Kidney epithelial cell (primary cell): ENCODE data around the gene CD99. TPM values are rescaled to one million over a fixed set of nuclear protein-coding genes. Genes with fewer than 3 reads are reported as not detected.

ENCODE experiments used
- DNase-seq: peaks from one replicate; pipeline ENCODE4 v3.0.0-alpha.2; 2010; ENCODE audit warnings: low read depth
- H3K27me3 ChIP-seq: 2 replicates; pipeline ENCODE4 v1.6.0; 2011; ENCODE audit warnings: low read length; ENCODE audit not compliant: control insufficient read depth, insufficient read depth
- H3K36me3 ChIP-seq: 2 replicates; pipeline ENCODE4 v1.5.1; 2011; ENCODE audit warnings: low read length; ENCODE audit not compliant: control insufficient read depth, insufficient read depth
- H3K4me3 ChIP-seq: 2 replicates; pipeline ENCODE4 v1.5.1; 2011; ENCODE audit warnings: low read depth, mild to moderate bottlenecking, control low read depth, low read length
- total RNA-seq: library from RNA; depleted of rRNA; stranded (reverse); fragments of >200 nt; gene quantifications from 2 replicates; pipeline ENCODE4 v1.2.3, GENCODE V29; 2015
- TF ChIP-seq, protein P1 (sequence below): IDR thresholded peaks from 2 replicates; pipeline ENCODE4 v1.5.1; 2011; ENCODE audit warnings: mild to moderate bottlenecking, moderate library complexity, low read length, control low read depth, inconsistent platforms; ENCODE audit not compliant: insufficient read depth, poor library complexity, severe bottlenecking

CD99 gene
- total RNA-seq, 1 donor from 2014 or later = 152 TPM

- TF ChIP-seq, protein P1, sequence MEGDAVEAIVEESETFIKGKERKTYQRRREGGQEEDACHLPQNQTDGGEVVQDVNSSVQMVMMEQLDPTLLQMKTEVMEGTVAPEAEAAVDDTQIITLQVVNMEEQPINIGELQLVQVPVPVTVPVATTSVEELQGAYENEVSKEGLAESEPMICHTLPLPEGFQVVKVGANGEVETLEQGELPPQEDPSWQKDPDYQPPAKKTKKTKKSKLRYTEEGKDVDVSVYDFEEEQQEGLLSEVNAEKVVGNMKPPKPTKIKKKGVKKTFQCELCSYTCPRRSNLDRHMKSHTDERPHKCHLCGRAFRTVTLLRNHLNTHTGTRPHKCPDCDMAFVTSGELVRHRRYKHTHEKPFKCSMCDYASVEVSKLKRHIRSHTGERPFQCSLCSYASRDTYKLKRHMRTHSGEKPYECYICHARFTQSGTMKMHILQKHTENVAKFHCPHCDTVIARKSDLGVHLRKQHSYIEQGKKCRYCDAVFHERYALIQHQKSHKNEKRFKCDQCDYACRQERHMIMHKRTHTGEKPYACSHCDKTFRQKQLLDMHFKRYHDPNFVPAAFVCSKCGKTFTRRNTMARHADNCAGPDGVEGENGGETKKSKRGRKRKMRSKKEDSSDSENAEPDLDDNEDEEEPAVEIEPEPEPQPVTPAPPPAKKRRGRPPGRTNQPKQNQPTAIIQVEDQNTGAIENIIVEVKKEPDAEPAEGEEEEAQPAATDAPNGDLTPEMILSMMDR = no peak
- Histone ChIP-seq H3K4me3 (no peak overlapping the region), H3K27me3 (no peaks in the 10 kb centered on the region), H3K36me3 (no peaks in the 10 kb centered on the region)
- DNase-seq = no peak
These were observed 19.1 kb downstream of the CD99 start for GRCh38 chrX:2710041-2710840.

GRCh38 chrX:2711441-2711840 lies 20.3 kb downstream of the CD99 start:
- DNase-seq = no peak
- Histone ChIP-seq H3K27me3 (no peaks in the 10 kb centered on the region), H3K36me3 (no peaks in the 10 kb centered on the region), H3K4me3 (no peak overlapping the region)
- TF ChIP-seq, protein P1 = no peak

DNA sequence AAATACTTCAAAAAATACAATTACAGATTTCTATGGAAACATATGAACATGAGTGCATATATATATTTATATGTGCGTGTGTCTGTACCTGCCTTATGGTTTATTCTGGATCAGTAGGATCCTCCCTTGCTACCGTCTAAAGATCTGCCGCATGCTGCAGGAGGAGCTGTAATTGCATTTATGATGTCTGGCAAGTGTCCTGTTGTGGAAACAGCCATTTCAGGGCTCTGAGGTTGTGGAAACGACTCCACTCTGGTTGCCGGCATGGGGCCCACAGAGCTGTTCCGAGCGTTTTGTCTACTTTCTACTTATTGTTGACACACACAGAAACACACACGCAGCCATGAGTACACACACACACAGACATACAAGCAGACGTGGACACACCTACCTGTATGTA lies 21.3 kb downstream of the CD99 start:
- H3K36me3 ChIP-seq = no peaks in the 10 kb centered on the region
- H3K27me3 ChIP-seq = no peaks in the 10 kb centered on the region
- no peak overlapping the region for H3K4me3 ChIP-seq
- no peak for DNase-seq
- TF ChIP-seq, protein P1 = no peak

DNA sequence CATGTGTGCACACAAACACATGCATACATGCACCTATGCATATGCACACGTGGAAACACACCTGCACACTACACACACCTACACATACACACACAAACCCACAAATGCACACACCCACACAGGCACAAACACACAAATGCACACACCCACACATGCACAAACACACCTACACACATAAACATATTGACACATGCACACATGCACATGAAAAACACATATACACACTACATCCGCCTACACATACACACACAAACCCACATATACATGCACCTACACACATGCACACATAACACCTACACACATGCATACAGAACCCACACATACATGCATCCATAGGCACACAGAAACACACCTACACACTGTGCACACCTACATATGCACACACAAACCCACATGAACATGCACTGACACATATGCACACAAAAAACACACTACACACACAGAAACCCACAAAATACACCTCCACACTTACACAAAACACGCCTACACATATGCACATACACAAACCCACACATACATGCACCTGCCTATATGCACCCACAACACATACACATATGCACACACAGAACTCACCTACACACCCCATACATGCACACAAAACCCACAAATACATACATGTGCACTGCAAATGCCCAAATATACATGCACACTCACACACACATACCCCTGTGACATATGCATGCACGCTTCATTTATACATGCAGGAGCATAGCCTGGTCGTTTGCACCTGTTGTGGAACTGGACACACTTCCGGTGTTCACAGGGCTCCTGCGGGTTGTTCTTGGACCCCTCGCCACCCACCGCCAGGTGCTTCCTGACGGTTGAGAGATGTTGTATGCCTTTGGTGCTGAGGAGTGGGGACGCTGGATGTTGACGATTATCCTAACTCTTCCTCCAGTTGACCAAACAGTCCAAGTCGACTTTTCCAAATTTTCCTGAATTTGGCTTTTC lies 22.1 kb downstream of the CD99 start:
- H3K27me3 ChIP-seq = no peaks in the 10 kb centered on the region
- peaks cover 1% of the 10 kb centered on the region for H3K36me3 ChIP-seq
- DNase-seq = no peak
- TF ChIP-seq, protein P1 = no peak
- no peak overlapping the region for H3K4me3 ChIP-seq

GRCh38 chrX:2714551-2714950 lies 23.5 kb downstream of the CD99 start:
- no peak for DNase-seq
- Histone ChIP-seq H3K27me3 (no peaks in the 10 kb centered on the region), H3K4me3 (no peak overlapping the region), H3K36me3 (peaks cover 1% of the 10 kb centered on the region)
- TF ChIP-seq, protein P1 = no peak
